GM12878 (cell line): ENCODE results near the gene ZNF511. TPM values are rescaled to one million over a fixed set of nuclear protein-coding genes. Genes with fewer than 3 reads are reported as not detected.

Experiments
- BACH1 ChIP-seq: fragments of 450-650 bp; IDR thresholded peaks from 2 replicates; pipeline ENCODE4 v1.6.1; 2017; ENCODE audit warnings: mild to moderate bottlenecking, borderline replicate concordance
- CREB1 ChIP-seq: IDR thresholded peaks from 2 replicates; pipeline ENCODE4 v1.6.1; 2012; ENCODE audit warnings: low read depth, mild to moderate bottlenecking, inconsistent platforms
- EGR1 ChIP-seq, 2 experiments: IDR thresholded peaks; 1 replicate in 1 of 2; 2 replicates in 1 of 2; pipeline ENCODE4 v1.6.1; 2011 to 2012; ENCODE audit warnings: low read depth in 2 of 2, low read length in 2 of 2, borderline replicate concordance in 1 of 2, mild to moderate bottlenecking in 1 of 2, moderate library complexity in 1 of 2
- GATAD2B ChIP-seq: fragments of 450-650 bp; conservative IDR thresholded peaks from 2 replicates; pipeline ENCODE4 v1.6.1; 2017; ENCODE audit warnings: low read depth, mild to moderate bottlenecking, moderate library complexity
- HDAC6 ChIP-seq: fragments of 200-600 bp; sonication (generic); IDR thresholded peaks from one replicate; pipeline ENCODE4 v1.8.0; 2017; ENCODE audit warnings: antibody characterized with exemption; ENCODE audit not compliant: unreplicated experiment
- HDGF ChIP-seq: fragments of 450-650 bp; IDR thresholded peaks from 2 replicates; pipeline ENCODE4 v1.6.1; 2016; ENCODE audit warnings: antibody characterized with exemption
- IKZF2 ChIP-seq, 2 experiments: fragments of 450-650 bp; IDR thresholded peaks; 2 replicates each; pipeline ENCODE4 v1.6.1; 2017; ENCODE audit warnings: mild to moderate bottlenecking in 2 of 2, moderate library complexity in 2 of 2
- LARP7 ChIP-seq: fragments of 450-650 bp; IDR thresholded peaks from 2 replicates; pipeline ENCODE4 v1.6.1; 2017; ENCODE audit warnings: mild to moderate bottlenecking
- MXI1 ChIP-seq: fragments of 150-350 bp; IDR thresholded peaks from 2 replicates; pipeline ENCODE4 v1.6.1; 2011; ENCODE audit warnings: low read depth, mild to moderate bottlenecking, inconsistent platforms, low read length, improper control_type of control experiment
- MYC ChIP-seq: IDR thresholded peaks from 2 replicates; pipeline ENCODE4 v1.6.1; 2011; ENCODE audit warnings: mild to moderate bottlenecking, low read length, moderate library complexity, inconsistent platforms; ENCODE audit not compliant: insufficient read depth, insufficient replicate concordance, insufficient read length, severe bottlenecking
- PAX5 ChIP-seq: IDR thresholded peaks from 2 replicates; pipeline ENCODE4 v1.6.1; 2011; ENCODE audit warnings: low read depth, low read length, borderline replicate concordance
- PAX8 ChIP-seq: fragments of 450-650 bp; IDR thresholded peaks from 2 replicates; pipeline ENCODE4 v1.6.1; 2017; ENCODE audit warnings: mild to moderate bottlenecking, moderate library complexity
- POU2F2 ChIP-seq: IDR thresholded peaks from 3 replicates; pipeline ENCODE4 v1.6.1; 2011; ENCODE audit warnings: low read depth, mild to moderate bottlenecking, low read length, borderline replicate concordance
- SRF ChIP-seq, 2 experiments: IDR thresholded peaks; 2 replicates each; pipeline ENCODE4 v1.6.1; 2011; ENCODE audit warnings: low read depth in 2 of 2, low read length in 2 of 2, mild to moderate bottlenecking in 1 of 2, moderate library complexity in 1 of 2
- TCF3 ChIP-seq: IDR thresholded peaks from 2 replicates; pipeline ENCODE4 v1.6.1; 2012; ENCODE audit warnings: low read depth, mild to moderate bottlenecking, low read length, borderline replicate concordance; ENCODE audit not compliant: insufficient read depth
- WRNIP1 ChIP-seq: IDR thresholded peaks from 2 replicates; pipeline ENCODE4 v1.6.1; 2011; ENCODE audit warnings: low read depth, low read length, improper control_type of control experiment, borderline replicate concordance
- ZBED1 ChIP-seq: IDR thresholded peaks from 2 replicates; pipeline ENCODE4 v1.6.1; 2016; ENCODE audit warnings: borderline replicate concordance
- ZSCAN29 ChIP-seq: fragments of 450-650 bp; IDR thresholded peaks from 2 replicates; pipeline ENCODE4 v1.6.1; 2017; ENCODE audit warnings: mild to moderate bottlenecking, moderate library complexity
- polyA plus RNA-seq, 11 experiments: library from polyadenylated mRNA; depleted of rRNA in 4 of 11; unstranded in 6 of 11; stranded (reverse) in 5 of 11; fragments of >200 nt; fragmentation: Nextera tagmentation in 4 of 11; fragmentation: Illumina TruSeq in 1 of 11; extraction: Ambion mirVana in 4 of 11; extraction: Trizol in 1 of 11; gene quantifications; 1 replicate in 1 of 11; 2 replicates in 10 of 11; pipeline versions ENCODE4 v1.2.1 to v1.2.3, GENCODE V29; 2011 to 2016; ENCODE audit warnings: inconsistent platforms in 2 of 11, missing spikeins in 2 of 11, low read depth in 1 of 11
- total RNA-seq, 4 experiments: library from RNA; depleted of rRNA in 3 of 4; stranded (reverse); fragments of >200 nt in 3 of 4; fragmentation: Illumina TruSeq in 1 of 4; extraction: Trizol in 1 of 4; gene quantifications; 2 replicates each; pipeline versions ENCODE4 v1.2.1 to v1.2.3, GENCODE V29; 2013 to 2021
- TF ChIP-seq, protein P1 (sequence below): IDR thresholded peaks from 2 replicates; pipeline ENCODE4 v1.6.1; 2011; ENCODE audit warnings: low read depth, mild to moderate bottlenecking, low read length, moderate library complexity, borderline replicate concordance; ENCODE audit errors: extremely low read depth
- TF ChIP-seq, protein P2 (sequence below): fragments of 450-650 bp; IDR thresholded peaks from 2 replicates; pipeline ENCODE4 v1.6.1; 2017; ENCODE audit warnings: mild to moderate bottlenecking
- TF ChIP-seq, protein P3 (sequence below): fragments of 450-650 bp; IDR thresholded peaks from 2 replicates; pipeline ENCODE4 v1.6.1; 2017; ENCODE audit warnings: mild to moderate bottlenecking, low read depth, inconsistent platforms; ENCODE audit not compliant: poor library complexity, severe bottlenecking

ZNF511 gene
- total and polyA plus RNA-seq, 10 of the 15 experiments (the other 5 are each of a cell fraction or from before 2014, with no cell fraction given): 0.58 to 110 (median 32.0) TPM

- TF ChIP-seq BACH1 (peak; percentile 74), LARP7 (peak; percentile 74), IKZF2 (IDR thresholded peaks at IDR 0.05) (no peak), HDGF (no peak), ZBED1 (no peak), PAX5 (peak; percentile 87), WRNIP1 (no peak), POU2F2 (0 out of 3 replicates have a peak, but pooled peaks have one; percentile 17), GATAD2B (peak; percentile 61; the same call in 1 of the 2 replicates), TCF3 (no peak), EGR1 (IDR thresholded peaks at IDR 0.05; ENCODE audit: borderline replicate concordance in 1 of 2, low read depth in 2 of 2, low read length in 2 of 2) (no peak), CREB1 (no peak), MXI1 (no peak), HDAC6 (no peak), ZSCAN29 (no peak), SRF (IDR thresholded peaks at IDR 0.05; ENCODE audit: low read depth in 2 of 2, low read length in 2 of 2) (no peak), MYC (no peak), PAX8 (no peak)
- TF ChIP-seq, protein P1, sequence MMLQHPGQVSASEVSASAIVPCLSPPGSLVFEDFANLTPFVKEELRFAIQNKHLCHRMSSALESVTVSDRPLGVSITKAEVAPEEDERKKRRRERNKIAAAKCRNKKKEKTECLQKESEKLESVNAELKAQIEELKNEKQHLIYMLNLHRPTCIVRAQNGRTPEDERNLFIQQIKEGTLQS: no peak
- TF ChIP-seq, protein P2, sequence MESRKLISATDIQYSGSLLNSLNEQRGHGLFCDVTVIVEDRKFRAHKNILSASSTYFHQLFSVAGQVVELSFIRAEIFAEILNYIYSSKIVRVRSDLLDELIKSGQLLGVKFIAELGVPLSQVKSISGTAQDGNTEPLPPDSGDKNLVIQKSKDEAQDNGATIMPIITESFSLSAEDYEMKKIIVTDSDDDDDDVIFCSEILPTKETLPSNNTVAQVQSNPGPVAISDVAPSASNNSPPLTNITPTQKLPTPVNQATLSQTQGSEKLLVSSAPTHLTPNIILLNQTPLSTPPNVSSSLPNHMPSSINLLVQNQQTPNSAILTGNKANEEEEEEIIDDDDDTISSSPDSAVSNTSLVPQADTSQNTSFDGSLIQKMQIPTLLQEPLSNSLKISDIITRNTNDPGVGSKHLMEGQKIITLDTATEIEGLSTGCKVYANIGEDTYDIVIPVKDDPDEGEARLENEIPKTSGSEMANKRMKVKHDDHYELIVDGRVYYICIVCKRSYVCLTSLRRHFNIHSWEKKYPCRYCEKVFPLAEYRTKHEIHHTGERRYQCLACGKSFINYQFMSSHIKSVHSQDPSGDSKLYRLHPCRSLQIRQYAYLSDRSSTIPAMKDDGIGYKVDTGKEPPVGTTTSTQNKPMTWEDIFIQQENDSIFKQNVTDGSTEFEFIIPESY: no peak
- TF ChIP-seq, protein P3, sequence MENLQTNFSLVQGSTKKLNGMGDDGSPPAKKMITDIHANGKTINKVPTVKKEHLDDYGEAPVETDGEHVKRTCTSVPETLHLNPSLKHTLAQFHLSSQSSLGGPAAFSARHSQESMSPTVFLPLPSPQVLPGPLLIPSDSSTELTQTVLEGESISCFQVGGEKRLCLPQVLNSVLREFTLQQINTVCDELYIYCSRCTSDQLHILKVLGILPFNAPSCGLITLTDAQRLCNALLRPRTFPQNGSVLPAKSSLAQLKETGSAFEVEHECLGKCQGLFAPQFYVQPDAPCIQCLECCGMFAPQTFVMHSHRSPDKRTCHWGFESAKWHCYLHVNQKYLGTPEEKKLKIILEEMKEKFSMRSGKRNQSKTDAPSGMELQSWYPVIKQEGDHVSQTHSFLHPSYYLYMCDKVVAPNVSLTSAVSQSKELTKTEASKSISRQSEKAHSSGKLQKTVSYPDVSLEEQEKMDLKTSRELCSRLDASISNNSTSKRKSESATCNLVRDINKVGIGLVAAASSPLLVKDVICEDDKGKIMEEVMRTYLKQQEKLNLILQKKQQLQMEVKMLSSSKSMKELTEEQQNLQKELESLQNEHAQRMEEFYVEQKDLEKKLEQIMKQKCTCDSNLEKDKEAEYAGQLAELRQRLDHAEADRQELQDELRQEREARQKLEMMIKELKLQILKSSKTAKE: no peak
Measured at GRCh38 chr10:133276435-133277201, 32.1 kb upstream of the ZNF511 start, which contains the start of gene ADAM8 (continued).
